Measurements from ENCODE around the gene SIVA1.
"Not testable (repeated sequence)": the region's sequence is repeated elsewhere in the genome, so short reads cannot be mapped to it uniquely, and the experiment has no call there.

SIVA1 gene

DNA sequence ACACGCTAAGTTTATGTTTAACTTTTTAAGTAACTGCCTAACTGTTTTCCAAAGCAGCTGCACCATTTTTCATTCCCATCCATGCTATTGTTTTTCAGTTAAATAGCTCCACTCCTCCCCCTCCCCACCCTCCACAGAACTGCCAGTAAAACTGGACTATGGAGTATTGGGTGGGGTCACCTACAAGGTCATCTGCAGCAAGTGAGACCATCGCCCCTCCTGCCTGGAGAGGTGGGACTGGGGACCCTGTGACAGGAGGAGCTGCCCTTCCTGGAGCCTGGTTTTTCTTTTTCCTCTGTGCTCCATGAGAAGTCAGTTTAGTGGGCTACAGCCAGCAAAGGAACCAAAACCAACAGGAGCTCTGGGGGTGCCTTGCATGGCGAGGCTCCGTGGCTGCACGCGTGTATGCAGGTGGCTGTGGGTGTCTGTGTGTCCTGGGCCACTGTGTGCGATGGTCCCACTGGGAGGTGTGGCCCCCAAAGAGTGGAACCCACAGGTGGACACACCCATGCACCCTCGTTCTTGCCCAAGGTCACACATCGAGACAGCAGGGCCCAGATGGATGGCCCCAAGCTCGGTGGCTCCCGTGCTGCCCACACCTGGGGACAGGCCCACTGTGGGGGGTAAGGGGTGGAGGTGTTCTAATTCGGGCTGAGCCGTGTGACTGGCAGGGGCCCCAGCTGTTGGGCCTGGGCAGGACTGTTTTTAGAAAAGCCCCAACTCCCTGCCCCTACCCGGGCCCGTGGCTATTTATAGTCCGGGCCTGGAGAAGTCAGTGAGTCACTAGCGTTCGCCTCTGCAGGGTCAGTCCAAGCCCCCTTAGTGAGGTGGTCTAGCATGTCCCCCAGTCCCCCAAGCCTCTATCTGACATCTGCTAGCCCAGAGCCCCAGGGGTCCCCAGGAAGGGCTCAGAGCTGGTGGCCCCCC lies 31.2 kb upstream of the SIVA1 start:
- DNase-seq, result no peak

DNA sequence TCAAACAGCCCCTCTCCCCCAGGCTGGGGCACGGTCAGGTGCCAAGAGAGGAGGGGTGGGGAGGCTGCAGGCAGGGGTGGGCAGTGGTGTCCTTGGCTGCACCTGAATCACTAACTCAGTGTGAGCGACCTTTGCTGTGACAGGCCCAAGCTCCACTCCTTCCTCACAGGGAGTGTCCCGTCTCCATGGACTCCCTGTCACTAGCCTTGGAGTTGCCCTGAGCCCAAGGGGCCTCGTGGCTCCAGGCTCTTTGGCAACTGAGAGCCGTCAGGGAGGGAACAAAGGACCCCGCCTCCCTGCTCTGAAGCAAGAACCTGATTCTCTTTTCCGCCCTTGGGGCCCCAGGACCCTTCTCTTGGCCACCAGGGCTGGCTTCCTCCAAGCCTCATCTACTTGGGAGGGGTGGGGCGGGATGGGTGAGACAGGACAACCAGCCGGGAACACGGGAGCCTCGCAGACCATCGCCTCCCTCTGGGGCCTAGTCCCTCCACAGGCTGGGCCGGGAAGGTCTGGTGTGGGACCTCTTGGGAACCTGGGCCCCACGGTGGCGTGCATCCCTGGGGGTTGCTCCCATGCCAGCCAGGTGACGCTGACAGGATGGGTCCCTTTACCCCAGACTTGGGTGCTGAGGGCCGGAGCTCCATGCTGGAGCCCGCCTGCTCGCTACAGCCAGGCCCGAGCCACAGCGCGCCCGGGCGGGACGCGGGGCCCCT lies 29.9 kb upstream of the SIVA1 start:
- DNase-seq, result no peak

DNA sequence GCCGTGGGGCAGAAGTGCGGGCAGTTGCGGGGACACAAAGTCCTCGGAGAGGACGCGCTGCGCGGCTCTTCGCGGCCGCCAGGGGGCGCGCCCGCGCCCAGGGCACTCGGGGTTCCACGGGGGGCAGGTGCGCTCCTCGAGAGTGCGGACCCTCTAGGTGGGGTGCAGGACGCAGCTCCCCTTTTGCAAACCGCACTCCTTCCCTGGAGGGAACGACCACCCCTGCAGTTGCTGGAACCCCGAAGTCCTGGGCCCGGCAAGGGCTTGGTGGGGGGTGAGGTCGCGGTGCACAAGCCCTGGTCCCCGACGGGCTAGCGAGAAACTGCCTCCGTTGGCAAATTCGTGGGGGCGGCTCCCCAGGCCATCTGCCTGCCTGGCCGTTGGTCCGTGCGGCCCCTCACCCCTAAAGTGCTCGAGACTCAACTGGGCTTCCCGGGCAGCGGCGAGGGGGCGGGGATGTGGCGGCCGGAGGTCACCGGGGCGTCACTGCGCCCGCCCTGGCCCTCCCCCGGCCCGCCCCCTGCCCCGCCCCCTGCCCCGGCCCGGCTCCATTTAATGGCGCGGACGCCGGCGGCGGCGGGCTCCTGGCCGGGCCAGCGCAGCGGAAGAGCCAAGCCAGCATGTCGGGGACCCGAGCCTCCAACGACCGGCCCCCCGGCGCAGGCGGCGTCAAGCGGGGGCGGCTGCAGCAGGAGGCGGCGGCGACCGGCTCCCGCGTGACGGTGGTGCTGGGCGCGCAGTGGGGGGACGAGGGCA lies 29.1 kb upstream of the SIVA1 start, which contains the start of gene ADSS1:
TSS of gene ADSS1 (plus strand) at position 579 of the 756 bp plus-strand sequence. CDS start at position 621, 42 bp downstream.
- peak; percentile 47 to 65 for DNase-seq

DNA sequence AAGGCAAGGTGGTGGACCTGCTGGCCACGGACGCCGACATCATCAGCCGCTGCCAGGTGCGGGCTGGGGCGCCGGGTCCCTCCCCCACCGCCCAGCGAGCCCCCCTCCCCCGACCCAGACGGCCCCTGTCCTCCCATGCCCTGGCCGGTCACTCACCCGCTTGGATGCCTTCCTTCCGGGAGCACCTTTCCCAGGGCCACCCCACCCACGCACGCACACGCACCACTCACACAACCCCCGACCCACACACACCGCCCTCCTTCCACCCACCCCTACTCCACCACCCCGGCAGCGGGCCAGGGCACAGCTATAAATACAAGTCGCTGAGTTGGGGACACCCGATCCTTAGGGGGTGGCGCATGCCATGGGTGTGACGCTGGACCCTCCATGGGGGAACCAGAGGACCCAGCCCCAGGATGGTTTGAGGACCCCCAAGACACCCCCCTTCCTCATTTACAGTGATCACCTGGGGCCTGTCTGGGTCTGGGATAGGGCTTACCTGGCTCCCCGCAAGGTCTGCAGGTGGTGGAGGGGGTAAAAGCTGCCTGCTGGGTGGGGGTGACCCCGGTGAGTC lies 28.5 kb upstream of the SIVA1 start:
- peak in 1 of 2 donors; percentile 17 for DNase-seq

DNA sequence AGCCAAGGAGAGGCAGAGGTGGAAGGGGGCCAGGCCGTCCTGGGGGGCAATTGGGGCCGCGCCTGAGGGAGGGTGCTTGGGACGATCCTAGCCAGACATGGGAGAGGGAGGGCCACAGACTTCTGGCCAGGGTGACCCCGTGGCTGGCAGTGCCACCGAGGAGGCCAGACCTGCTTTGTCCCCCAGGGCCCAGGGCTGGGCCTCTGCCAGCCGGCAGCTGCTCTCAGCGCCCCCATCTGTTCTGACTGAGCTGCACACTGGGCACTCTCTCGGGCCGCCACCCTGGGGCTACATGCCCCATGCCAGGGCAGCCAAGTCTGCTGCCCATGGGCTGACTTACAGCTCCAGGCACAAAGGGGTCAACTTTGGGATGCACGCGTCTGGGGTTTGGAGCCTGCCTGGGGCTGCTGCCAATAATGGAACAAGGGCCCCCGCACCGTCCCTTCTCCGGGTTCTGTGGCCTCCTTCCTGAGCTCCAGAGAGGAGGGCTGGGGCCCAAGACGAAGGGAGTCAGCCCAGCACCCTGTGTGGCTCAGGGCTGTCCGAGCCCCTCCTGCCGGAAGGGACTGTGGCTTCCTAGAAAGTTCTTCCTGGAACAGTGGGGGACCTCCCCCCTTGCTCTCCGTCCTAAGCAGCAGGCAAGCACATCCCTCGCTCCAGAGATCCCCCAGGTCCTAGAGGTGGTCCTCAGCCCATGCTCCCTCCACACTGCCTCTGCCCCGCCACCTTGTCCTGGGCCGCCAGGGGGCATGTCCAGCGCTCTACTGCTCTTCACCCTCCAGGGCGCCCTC lies 27.8 kb upstream of the SIVA1 start:
- DNase-seq, result no peak

DNA sequence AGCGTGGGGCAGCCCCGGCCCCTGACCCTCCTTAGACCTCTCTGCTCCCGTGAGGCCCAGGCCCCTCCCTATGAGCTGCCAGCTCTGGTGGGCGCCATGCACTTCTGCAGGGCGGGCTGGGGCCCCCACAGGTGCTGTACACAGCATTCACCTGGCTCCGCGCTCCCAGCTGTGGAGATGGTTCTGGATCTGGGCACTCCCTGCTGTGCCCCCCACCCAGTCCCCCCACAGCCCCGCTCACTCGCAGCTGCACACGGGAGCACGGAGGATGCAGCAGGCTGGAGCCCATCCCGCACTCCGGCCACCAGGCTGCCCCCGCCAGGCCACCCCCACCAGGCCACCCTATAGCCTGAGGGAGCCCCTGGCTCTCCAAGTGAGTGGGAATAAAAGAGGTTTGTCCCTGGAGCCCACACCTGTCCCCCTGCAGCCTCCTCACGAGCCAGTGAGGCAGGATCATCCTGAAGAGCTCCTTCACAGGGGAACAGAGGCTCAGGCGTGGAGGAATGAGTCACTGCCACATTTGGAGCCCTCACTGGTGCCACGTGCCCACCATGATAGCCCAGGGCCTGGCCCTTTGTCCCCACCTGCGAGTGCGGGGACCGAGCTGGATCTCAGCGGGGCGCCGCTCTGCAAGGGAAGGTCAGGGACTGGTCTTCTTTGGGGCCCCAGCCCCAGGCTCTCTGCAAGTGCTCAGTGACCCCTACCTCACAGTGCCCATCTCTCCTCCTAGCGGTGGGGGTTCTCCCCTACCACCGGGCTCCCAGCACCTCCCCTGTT lies 27.0 kb upstream of the SIVA1 start:
- DNase-seq, result no peak

DNA sequence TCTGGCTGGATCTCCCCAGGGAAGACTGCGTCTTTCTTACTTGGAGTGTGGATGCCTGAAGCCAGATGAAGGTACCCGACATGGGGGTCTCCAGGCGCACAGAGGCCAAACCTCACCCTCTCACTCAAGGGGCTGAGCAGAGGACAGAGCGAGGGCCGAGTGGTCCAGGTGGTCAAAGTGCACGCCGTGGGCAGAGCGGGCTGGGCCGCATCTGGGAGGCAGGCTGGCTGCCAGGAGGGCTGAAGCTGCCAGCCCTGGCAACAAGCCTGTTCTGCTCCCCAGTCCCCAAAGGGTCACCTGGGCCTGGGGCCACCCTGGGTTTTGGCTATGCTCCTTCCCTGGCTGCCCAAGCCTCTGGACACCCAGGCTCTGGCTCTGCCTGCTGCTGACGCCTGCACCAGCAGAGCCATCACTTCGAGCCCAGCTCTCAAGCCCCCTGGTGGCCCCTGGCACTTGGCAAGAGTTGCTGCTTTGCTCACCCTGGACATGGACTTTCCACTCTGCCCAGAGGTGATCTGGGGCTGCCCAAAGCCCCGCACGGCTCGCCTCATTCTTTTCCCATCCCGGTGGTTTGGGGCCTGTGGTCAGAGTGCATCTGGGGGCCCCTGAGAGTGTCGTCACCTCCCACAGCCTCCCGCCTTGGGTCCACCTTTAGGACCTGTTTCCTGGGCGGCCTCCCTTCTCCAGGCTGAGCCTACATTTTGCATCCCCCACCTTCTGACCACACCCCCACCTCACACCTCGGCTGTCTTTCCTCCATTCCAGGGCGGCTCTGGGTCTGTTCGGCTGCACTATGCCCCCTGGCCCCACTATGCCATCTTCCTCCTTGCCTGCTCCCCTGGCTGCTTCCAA lies 26.1 kb upstream of the SIVA1 start:
- DNase-seq, result no peak

DNA sequence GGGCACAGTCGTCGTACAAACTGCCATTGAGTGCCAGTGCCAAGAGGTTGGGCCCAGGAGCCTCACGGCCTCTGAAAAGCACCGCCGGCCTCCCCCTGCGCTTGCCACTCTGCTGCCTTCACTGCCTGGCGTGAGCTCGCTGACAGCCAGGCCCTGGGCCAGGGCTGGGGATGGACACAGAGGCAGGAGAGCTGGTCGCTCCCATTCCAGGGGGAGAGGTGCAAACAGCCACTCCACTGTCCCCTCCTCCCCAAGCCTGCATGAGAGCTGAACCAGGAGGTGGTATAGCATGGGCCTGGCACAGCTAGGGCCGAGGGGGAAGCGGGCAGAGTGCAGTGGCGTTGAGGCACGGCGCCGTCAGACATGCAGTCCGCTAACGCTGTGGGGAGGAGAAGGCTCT lies 24.3 kb upstream of the SIVA1 start:
- no peak for DNase-seq

DNA sequence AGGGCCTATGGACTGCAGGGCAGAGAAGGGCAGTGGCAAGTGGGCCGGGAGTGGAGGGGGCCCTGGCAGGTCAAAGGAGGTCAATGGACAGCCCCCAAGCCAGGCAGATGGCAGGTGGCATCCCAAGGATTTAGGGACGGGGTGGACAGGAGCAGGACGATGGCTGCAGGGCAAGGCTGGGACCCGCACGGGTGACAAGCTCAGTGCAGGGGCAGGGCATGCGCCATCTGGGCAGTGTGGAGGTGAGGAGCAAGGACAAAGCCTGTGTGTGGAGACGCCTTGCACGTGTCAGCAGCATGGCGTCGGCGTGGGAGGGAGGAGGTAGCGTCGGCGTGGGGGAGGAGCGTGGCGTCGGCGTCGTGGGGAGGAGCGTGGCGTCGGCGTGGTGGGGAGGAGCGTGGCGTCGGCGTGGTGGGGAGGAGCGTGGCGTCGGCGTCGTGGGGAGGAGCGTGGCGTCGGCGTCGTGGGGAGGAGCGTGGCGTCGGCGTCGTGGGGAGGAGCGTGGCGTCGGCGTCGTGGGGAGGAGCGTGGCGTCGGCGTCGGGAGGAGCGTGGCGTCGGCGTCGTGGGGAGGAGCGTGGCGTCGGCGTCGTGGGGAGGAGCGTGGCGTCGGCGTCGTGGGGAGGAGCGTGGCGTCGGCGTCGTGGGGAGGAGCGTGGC lies 23.6 kb upstream of the SIVA1 start:
- DNase-seq, result not testable (repeated sequence)

DNA sequence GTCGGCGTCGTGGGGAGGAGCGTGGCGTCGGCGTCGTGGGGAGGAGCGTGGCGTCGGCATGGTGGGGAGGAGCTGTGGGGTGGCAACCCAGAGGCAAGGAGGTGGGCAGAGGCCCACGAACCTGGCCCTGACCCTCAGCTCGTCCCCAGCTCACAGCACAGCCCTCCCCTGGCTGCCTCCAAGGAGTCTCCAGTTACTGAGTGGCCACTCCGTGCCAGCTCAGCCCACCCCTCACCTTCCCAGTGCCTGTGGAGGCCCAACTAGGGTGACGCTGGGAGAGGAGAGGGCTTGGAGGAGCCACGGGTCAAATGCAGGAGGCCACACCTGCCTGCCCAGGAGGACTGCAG lies 23.1 kb upstream of the SIVA1 start:
- no peak for DNase-seq

DNA sequence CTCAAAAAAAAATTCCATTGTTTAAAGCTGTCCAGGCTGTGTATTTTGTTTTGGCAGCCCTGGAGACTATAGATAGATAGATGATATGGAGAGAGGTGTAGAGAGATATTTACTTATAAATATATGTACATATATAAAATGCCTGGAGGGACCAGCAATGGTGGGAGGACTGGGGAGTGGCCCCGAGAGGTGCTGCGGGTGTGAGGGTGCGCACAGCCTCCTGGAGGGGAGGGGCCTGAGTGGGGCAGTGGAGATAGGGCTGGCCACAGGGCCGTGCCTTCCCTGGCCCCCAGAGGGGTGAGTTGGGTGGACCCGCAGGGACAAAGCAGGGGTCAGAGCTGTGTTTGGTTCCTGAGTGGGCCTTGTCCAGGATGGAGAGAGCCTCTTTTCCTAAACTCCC lies 22.5 kb upstream of the SIVA1 start:
- DNase-seq, result no peak

DNA sequence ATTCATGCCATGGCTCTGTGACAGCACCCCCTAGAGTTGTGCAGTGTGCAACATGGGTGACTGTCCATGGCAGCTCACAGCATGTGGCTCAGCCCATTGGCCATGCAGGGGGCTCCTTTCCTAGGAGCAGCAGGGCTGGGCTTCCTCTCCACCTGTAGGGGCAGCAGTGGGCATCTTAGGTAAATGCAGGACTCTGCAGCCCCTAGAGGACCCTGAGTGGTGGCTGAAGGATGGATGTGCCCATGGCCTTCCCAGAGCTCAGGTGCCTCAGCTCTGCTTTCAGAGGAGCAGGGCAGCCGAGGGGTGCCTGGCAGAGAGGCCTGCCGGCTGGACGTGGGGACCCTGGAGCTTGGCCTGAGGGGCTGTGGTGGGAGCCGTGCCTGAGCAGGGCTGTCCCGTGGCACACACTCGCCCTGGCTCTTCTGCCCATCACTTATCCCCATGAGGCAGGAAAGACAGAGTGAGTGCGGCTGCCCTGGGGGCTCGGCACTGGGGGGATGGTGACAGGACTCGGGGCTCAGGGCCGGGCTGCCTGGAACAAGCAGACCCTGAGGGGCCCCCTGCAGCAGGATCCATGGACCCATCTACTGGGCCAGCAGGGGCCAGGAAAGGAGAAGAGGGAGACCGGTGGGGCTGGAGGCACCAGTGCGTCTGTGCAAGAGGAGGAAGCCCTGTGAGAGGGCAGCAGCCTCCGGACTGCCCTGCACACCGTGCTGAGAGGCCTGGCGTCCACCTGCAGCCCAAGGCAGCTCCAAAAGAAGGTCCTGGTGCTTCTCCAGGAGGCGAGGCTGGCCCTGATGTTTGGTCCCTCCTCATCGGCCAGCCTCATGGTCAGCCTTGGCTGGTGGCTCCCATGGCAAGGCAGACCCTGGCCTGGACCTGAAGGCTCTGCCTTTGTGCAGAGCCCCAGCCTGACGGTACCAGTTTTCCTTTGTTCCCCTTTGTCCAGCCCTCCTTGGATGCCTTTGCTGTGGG lies 21.3 kb upstream of the SIVA1 start:
- DNase-seq, result no peak

DNA sequence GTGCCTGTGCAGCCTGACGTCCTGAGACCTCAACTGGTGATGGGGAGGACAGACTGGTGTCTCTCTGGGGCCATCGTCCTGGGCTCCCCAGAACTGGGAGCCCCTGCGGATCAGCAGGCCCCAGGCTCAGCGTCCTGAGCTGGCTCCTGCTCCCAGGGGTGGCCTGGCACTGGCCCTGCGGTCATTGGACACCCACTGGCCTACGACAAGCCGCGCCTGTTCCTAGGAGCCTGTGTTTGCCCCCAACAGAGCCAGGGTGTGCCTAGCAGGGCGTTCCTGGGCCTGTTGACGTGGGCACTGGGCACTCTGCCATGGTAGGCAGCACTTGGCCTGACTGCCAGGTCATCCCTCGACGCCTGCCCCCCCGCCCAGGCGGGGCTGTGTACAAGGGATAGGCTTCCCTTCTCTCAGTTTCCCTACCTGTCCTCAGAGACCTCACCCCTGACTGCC lies 20.6 kb upstream of the SIVA1 start:
- no peak for DNase-seq

DNA sequence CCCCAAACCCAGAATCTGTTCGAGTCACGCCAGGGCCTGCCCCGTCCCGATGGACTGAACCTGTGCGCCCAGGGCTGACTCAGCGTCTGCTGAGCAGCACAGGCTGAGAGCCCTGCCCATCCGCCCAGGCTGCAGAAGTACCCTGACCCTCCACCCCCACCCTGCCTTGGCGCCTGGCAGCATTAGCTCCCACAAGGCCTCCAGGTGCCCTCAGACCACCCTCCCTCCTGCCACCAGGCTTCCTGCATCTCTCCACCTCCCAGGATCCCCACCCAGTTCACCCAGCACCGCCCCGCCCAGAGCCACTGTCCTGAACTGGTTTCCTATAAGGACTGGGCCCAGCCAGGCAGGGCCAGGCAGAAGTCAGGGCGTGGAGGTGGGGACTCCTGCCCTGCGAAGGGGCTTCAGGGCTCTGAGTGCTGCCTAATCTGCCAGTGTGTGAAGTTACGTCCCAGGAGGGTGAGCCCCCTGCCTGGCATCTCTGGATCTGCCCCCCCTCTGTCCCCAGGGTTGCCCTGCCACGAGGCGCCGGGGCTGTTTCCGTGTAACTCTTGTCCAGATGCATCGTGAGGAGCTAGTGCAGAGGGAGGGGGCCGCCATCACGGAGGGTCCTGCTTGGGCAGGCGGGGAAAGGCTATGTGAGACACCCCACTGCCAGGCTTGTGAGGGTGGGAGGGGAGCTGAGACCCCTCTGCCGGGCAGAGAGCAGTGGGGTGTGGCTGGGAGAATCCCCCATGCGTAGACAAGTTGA lies 19.8 kb upstream of the SIVA1 start:
- DNase-seq, result no peak

DNA sequence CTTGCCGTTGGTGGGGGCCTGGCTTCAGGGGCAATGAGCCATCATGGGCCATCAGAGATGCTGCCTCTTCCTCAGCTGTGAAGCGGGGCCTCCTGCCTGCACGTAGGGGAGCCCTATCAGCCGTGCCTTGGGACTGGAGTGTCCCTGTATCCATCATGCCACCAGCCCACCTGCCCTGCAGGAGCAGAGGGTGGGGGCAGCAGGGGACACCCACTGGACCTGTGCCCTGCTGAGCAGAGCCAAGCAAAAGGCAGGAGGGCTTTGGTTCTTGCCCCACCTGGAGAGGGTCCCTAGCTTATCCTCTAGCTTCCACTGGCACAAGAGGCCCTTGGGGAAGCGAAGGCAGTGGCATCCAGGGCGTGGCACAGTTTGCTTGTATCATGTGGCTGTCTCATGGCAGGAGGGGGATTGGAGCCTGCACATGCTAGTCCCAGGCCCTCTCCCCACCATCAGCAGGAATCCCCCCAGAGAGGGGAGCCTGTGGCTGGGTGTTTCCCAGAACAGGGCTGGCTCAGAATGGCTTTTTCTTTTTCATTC lies 18.8 kb upstream of the SIVA1 start:
- no peak for DNase-seq

DNA sequence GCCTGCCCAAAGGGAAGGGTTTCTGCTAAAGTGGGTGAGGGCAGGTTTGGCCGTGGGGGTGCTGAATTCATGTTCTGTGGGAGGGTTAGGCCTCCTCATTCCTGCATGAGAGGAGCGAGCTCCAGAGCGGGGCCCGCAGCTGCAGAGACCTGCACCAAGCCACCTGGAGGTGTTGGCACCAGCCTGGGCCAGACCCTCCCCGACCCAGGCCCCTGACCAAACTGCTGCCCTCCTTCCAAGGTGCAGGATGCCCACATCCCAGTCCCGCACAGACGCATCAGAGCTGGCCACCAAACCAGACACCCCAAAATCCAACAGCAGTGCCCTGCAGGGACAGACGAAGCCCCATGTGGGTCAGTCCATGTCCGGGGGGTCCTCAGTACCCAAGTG lies 18.4 kb upstream of the SIVA1 start:
- no peak for DNase-seq

DNA sequence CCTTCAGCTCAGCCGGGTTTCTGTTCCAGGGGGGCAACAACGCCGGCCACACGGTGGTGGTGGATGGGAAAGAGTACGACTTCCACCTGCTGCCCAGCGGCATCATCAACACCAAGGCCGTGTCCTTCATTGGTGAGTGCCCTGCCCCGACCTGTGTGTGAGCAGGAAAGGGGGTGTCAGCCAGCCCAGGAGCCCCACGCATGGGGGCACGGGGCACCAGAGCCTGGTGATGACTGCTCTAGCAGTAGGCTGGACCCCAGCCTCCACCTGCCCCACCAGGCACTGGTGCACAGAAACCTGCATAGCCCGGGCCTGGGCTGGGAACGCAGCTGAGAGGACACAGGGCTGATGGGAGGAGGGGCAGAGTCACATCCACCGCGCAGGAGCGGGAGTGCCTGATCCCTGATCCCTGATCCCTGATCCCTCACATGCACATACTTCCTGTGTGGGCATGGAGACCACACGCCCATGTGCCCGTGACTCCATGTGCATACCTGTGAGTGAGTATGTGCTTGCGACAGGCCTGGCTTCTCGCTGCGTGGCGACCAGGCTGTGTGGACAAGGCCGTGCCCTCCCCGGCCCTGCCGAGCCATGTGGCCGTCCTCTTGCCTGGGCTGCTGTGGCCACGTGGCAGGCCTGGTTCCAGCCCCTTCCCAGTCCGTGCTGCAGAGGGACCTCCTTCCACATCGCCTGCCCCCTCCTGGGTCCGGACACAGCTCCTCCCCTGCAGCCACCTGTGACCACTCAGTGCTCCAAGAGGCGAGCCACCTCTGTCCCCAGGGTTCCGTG lies 17.8 kb upstream of the SIVA1 start:
- no peak for DNase-seq
